AG09309 (cell line): ENCODE results near the gene TMPRSS3.

Experiments used
- DNase-seq: peaks from one replicate; pipeline ENCODE4 v3.0.0-alpha.2; 2010; ENCODE audit warnings: low read depth
- H3K4me3 ChIP-seq: 2 replicates; pipeline ENCODE4 v1.5.1; 2011; ENCODE audit warnings: mild to moderate bottlenecking, low read depth, low read length, moderate library complexity; ENCODE audit not compliant: control insufficient read depth
- TF ChIP-seq, protein P1 (sequence below): IDR thresholded peaks from 2 replicates; pipeline ENCODE4 v1.5.1; 2011; ENCODE audit warnings: mild to moderate bottlenecking, low read depth, low read length, inconsistent platforms; ENCODE audit not compliant: insufficient read depth, control insufficient read depth; ENCODE audit errors: missing control alignments

TMPRSS3 gene

DNA sequence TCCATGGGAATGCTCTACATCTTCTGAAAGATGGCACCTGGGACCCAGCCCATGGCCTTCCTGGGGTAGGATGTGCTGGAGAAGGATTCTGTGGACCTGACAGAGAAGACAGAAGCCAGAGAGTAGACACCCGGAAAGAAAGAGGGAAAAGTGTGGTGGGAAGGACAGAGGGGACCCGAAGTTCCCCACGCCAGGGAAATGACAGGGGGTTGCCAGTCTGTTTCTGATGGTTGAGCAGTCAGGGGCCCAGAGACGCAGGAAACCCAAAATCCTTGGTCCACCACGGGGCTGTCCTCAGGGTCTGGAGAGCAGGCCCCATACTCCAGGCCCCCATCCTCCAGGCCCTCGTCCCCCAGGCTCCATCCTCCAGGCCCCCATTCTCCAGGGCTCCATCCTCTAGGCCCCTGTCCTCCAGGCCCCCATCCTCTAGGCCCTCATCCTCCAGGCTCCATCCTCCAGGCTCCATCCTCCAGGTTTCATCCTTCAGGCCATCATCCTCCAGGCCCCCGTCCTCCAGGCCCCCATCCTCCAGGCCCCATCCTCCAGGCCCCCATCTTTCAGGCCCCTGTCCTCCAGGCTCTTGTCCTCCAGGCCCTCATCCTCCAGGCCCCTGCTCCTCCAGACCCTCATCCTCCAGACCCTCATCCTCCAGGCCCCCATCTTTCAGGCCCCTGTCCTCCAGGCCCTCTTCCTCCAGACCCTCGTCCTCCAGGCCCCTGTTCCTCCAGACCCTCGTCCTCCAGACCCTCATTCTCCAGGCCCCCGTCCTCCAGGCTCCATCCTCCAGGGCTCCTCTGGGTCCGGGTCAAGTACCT, 44.0 kb downstream of the TMPRSS3 start:
- TF ChIP-seq, protein P1, sequence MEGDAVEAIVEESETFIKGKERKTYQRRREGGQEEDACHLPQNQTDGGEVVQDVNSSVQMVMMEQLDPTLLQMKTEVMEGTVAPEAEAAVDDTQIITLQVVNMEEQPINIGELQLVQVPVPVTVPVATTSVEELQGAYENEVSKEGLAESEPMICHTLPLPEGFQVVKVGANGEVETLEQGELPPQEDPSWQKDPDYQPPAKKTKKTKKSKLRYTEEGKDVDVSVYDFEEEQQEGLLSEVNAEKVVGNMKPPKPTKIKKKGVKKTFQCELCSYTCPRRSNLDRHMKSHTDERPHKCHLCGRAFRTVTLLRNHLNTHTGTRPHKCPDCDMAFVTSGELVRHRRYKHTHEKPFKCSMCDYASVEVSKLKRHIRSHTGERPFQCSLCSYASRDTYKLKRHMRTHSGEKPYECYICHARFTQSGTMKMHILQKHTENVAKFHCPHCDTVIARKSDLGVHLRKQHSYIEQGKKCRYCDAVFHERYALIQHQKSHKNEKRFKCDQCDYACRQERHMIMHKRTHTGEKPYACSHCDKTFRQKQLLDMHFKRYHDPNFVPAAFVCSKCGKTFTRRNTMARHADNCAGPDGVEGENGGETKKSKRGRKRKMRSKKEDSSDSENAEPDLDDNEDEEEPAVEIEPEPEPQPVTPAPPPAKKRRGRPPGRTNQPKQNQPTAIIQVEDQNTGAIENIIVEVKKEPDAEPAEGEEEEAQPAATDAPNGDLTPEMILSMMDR: no peak
- DNase-seq: no peak
- H3K4me3 ChIP-seq: no peak overlapping the region

DNA sequence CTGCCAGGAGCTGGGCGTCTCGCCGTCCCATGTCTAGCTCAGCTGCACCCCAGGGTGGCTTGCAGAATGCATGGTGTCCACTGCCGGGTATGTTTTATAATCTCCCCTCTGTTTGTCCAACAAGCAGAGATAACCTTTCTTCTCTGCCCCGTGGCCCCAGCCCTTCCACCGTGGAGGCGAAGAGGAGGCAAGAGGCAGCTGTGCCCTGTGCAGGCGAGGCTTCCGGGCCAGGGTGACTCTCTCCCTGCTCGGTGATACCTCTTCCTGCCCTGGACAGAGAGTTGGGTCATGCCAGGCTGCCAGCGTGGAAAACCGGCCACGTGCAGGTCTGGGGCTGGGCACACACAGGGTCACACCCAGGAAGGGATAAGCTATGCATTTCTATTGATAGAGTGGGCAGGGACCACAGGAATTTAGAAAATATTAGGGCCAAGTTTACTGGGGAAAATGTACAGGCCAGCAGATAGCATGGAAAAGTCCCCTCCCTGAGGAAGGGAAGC, 44.9 kb downstream of the TMPRSS3 start, which contains the start of gene TFF2:
TFF2 (minus strand) TSS at position 68 of the 500 bp plus-strand sequence; CDS start at position 31, 37 bp downstream.
- no peak within 1 kb of the TSS for H3K4me3 ChIP-seq
- TF ChIP-seq, protein P1: no peak

DNA sequence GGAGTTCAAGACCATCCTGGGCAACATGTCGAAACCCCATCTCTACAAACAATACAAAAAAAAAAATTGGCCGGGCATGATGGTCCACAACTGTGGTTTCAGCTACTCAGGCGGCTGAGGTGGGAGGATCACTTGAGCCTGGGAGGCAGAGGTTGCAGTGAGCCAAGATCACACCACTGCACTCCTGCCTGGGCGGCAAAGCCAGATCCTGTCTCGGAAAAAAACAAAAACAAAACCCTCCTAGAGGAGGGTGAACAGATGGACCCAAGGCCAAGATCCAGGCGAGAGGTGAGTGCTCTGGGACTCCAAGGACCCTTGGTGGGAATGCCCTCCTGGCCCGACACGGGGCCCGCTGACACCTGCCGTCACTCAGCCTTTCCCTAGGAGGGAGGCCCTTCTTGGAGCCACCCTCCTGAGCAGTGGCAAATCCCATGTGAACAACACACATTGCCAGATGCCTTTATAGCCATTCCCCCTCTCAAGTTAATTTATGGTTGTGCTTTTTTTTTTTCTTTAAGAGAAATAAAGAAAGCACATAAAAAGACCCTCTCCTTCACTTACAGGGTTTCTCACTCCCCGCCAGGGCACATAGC, 45.4 kb downstream of the TMPRSS3 start:
- no peak for DNase-seq
- H3K4me3 ChIP-seq: no peak overlapping the region
- TF ChIP-seq, protein P1: no peak

More for the DNA sequence above, 44.9 kb downstream of the TMPRSS3 start, which contains the start of gene TFF2:
- DNase-seq: no peak

DNA sequence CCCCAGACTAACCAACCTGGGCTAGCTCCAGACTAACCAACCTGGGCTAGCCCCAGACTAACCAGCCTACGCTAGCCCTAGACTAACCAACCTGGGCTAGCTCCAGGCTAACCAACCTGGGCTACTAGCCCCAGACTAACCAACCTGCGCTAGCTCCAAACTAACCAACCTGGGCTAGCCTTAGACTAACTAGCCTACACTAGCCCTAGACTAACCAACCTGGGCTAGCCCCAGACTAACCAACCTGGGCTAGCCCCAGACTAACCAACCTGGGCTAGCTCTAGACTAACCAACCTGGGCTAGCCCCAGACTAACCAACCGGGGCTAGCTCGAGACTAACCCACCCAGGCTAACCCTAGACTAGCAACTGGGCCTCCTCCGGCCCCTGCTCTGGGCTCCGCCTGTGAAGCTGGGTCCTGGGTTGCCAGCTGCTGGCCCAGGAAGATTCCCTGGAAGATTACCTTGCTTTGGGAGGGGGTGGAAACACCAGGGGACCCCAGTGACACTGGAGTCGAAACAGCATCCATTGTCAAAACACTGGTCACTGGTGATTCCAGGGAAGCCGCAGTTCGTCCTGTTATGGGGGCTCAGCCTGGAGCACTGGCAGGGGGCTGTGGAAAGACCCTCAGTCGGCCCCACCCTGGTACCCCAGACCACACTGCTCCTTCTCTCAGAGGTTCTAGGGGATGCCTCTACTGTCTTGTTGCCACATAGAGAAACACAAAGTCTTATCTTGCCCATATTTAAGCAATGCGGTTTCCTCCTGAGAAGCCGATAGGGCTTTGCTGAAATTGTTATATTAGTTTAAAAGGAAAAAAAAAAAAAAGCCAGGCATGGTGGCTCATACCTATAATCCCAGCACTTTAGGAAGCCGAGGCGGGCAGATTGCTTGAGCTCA, 46.2 kb downstream of the TMPRSS3 start:
- no peak for DNase-seq
- no peak overlapping the region for H3K4me3 ChIP-seq
- TF ChIP-seq, protein P1: no peak

DNA sequence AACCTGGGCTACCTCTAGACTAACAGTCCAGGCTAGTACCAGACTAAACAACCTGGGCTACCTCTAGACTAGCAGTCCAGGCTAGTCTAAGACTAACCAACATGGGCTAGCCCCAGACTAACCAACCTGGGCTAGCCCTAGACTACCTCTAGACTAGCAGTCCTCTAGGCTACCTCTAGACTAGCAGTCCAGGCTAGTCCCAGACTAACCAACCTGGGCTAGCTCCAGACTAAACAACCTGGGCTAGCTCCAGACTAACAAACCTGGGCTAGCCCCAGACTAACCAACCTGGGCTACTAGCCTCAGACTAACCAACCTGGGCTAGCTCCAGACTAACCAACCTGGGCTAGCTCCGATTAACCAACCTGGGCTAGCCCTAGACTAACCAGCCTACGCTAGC, 47.1 kb downstream of the TMPRSS3 start:
- no peak for DNase-seq
- TF ChIP-seq, protein P1: no peak
- no peak overlapping the region for H3K4me3 ChIP-seq

DNA sequence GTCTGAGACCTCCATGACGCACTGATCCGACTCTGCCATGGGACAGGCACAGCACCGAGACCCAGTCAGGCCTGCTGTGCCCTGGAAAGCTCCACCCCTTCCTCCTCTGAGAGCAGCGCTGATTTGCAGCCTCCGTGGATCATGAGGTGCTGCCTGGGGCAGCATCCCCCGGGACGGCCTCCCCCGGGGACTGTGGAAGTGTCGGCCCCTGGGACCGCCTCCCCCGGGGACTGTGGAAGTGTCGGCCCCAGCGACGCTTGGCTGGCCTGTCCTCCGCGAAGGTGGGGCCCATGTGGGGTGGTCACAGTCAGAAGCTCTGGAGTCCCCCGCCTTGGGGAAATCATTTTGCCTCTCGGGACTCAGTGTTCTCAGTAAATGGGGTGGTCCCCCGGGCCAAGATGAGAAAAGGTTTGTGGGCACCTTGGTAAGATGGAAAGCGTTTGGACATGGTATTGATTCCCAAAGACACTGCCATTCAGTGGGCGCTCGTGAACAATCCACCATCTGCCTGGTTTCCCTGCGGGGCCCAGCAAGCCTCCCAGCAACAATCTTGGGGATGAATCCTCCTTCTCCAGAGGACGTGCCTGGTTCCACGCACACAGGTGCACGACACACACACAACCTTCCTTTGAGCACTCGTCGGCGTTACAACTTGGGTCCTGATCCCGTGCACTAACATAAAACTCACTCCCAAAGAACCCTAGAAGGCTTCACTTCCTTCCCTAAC, 48.1 kb downstream of the TMPRSS3 start:
- no peak for DNase-seq
- H3K4me3 ChIP-seq: no peak overlapping the region
- TF ChIP-seq, protein P1: no peak
